Dermis microvascular lymphatic vessel endothelial cell (primary cell): ENCODE results near the gene GPR32. TPM values are rescaled to one million over a fixed set of nuclear protein-coding genes. Genes with fewer than 3 reads are reported as not detected.
"Not testable (repeated sequence)": the region's sequence is repeated elsewhere in the genome, so short reads cannot be mapped to it uniquely, and the experiment has no call there.

ENCODE experiments used
- DNase-seq, 2 donors: peaks; one replicate each; pipeline versions ENCODE4 v3.0.0 to v3.0.0-alpha.2; 2010; ENCODE audit warnings: low read depth in 2 of 2
- total RNA-seq: library from RNA; depleted of rRNA; stranded (reverse); fragments of >200 nt; gene quantifications from 2 replicates; pipeline ENCODE4 v1.2.1, GENCODE V29; 2014

Gene GPR32
- total RNA-seq, 1 donor from 2014 or later = not detected

DNA sequence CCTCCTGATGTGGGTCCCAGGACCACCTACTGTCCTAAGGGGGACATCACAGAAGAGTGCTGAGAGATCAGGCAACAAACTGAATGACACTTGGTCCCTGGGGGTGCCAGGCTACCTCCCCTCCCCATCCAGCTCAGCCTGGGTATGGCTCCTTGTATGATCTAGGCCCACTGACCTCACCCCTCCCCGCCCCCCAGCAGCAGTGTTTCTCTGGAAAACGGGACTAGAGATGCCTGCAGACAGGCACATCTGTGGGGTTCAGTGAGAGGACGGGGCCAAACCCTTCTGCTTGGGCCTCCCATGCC lies 29.2 kb downstream of the GPR32 start:
- DNase-seq = no peak

DNA sequence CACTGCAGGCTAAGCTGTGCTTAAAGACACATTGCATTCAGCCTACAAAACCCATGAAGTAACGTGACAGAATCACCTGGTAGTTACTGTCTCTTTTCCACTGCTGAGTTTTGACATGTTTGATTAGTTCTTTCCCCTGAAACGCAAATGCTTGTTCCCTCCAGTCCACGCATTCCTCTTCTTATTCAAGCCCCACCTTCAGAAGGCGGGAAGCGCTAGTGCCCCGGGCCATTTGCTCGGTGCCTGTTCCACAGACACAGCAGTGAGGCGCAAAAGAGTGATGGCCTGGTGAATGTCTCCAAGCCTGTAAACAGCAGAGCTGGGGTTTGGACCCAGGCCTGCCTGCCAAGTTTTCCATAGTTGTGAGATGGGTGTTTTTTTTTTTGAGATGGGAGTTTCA lies 30.8 kb downstream of the GPR32 start:
- DNase-seq = no peak

DNA sequence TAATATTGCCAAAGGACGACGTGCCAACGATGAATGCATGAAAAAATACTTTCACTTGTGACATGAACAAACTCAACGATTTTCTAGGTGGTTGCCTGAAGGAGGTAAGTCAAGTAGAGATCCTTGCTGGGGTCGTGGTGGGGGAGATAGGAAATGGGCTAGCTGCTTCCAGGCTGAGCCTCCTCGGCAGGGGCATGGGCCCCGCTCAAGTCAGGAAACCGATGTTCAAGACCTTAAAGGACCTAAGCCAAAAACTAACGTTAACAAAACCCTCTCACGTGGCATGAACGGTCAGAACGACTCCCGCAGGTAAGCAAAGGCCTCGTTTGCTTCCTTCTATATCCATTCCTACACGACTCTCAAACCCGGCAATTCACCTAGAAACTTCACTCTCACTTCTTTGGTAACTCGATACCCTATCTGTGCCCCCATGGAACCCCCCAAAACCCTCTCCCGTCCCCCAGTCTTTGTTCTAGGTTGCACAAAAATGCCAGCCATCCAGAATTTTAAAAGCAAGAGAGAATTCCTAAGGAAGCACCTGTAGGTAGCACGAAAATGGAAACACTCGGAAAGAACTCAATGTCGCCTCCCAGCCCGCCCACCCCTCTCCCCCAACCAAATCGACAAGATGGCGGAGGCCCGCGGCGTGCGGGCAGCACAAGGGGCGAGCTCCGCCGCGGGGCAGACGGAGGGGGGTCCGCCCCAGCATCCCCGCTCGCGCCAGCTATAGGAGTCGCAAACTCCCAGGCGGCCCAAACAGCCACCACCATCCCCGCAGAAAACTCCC lies 33.6 kb downstream of the GPR32 start:
- peak in 1 of 2 donors; percentile 39 for DNase-seq

DNA sequence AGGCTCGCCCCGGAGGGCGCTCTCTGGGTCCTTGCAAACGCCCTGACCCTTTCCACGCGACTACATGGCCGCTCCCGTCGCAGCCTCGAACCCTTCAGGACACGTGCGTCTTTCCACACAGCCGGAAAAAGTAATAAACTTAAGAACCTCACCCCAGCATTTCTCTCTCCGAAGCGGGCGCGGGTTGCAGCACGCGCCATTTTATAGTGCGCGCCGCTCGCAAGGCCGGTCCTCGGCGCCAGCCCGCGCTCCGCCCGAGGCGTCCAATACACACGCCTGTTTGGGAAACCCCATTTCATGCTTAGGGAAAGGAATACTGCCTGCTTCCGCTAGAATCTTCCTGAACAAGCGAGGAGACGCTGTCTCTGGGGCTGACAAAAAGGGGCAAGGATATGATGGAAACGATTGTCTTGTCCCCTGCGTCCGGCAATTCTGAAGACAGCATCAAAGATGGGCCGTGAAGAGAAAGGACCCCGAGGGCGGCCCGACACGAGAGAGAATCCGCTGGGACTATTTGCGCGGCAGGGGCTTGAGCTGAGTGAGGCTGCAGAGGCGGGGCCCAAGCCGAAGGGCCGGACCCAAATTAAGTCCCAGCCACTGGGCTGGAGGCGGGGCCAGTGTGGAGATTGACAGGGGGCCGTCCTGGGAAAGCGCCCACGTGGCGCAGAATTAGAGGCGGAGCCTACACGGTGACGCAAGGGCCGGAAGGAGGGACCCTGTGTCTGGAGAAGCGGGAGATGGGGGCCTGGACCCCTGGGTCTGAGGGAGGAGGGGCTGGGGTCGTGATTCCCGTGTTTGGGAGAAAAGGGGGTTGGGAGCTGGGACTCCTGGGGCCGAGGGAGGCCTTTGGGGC lies 34.4 kb downstream of the GPR32 start:
- DNase-seq = peak; percentile 97 to 99

DNA sequence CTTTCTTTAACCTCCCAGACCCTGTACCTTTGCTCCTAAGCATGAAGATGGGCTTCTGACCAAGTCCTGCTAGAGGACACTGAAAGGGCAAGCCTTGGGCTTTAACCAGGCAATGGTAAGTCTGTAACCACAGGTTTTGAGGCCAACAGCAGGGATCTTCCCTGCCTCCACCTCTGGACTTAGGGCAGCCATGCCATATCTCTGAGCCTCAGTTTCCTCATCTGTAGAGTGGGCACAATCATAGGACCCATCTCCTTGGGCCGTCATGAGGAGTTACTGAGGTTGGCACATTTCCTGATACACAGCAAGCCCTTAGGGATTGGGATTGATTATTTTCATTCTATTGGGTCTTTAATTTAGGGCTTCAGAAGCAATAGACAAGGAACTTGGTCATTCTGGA lies 38.6 kb downstream of the GPR32 start:
- DNase-seq = no peak

DNA sequence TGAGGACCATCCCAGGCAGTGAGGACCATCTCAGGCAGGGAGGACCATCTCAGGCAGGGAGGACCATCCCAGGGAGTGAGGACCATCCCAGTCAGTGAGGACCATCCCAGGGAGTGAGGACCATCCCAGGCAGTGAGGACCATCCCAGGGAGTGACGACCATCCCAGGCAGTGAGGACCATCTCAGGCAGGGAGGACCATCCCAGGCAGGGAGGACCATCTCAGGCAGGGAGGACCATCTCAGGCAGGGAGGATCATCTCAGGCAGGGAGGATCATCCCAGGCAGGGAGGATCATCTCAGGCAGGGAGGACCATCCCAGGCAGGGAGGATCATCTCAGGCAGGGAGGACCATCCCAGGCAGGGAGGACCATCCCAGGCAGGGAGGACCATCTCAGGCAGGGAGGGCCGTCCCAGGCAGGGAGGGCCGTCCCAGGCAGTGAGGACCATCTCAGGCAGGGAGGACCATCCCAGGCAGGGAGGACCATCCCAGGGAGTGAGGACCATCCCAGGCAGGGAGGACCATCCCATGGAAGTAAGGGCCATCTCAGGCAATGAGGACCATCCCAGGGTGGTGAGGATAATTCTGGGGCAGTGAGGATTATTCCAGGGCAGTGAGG lies 41.5 kb downstream of the GPR32 start:
- not testable (repeated sequence) for DNase-seq

DNA sequence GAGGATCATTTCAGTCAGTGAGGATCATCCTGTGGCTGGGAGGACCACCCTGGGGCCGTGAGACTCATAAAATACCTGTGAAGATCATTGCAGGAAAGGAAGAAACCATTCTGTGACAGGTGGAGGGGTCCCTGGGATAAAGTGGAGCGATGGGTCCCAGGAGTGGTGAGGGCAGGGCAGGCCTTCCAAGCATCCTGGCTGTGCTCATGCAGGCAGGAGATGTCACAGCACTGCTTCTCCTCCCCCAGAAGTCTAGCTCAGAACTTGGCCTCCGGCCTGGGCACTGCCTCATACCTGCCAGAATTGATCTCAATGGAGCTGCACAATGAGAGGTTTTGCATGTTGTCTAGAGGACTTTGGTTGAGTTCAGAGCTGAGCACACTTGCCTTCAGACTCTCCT lies 42.2 kb downstream of the GPR32 start:
- no peak for DNase-seq

DNA sequence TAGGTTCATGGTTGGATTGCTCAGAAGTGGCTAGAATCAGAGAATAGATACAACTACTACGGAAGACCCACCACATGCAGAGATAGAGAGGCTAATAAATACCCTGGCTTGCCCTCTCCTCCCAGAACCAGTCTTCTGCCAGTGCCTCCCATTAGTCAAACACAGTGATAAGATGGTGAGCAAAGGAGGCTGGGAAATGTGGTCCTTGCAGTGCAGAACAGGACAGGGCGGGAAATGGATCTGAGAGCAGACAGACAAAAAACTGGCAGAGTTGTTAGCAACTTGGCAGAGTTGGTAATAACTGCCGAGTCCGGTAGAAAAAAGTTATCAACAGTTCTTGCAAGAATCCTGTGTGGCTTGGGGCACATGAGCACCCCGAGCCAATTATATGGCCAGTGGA lies 44.6 kb downstream of the GPR32 start:
- DNase-seq = no peak

DNA sequence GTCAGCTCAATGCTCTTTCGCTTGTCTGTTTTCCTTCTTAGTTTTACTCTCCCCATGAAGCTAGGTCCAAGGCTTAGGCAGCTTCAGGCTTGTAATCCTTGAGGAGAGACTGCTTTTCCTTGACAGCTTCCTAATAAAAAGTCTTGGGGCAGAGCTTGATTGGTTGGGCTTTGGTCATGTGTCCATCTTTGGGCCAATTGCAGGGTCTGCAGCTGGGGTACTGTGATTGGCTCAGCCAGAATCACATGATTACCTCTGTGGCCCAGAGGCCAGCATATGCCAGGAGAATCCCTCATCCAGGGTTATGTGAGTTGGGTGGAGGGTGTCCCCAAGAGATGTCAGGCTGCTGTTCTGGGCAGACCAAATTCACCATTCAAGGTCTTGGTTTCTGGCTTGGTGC lies 45.2 kb downstream of the GPR32 start:
- no peak for DNase-seq

DNA sequence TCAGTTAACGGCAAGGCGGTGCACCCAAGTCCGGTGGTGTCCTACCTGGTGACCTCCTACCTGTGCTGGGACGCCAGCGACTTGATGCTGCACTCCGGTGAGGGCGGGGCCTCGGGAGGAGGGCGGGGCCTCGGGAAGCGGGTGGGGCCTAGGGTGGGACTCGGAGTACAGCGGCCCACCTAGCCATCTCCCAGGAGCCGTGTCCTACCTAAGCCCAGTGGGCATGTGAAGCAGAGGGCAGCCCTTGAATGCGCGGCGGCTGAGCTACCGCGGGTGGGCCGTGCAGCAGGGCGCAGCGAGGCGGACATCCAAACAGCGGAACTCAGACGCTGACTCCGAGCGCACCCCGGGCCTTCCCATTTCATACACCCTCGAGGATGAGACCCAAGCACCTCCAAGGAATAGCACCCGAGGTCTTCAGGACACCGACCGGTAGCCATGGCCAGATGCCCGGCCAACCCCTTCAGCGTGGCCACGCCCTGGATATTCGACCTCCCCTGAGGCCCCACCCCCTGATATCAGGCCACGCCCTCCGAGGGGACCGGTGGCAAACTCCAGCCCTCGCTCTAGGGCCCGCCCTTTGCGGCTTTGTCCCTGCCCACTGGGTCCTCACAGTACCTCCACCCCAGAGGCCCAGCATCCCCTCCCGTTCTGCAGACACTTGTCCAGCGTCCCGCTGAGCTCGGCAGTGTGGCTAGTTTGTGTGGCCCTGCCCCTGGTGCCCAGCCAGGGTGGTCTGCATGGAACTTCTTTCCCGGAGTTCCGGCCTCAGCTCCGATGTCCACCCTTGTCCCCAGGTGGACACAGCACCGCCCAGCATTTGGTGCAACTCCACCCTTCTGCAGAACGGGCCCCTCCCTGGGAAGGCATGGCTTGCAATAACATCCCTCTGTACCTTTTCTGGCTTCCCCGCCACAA lies 47.9 kb downstream of the GPR32 start:
- peak in 1 of 2 donors; percentile 23 for DNase-seq

DNA sequence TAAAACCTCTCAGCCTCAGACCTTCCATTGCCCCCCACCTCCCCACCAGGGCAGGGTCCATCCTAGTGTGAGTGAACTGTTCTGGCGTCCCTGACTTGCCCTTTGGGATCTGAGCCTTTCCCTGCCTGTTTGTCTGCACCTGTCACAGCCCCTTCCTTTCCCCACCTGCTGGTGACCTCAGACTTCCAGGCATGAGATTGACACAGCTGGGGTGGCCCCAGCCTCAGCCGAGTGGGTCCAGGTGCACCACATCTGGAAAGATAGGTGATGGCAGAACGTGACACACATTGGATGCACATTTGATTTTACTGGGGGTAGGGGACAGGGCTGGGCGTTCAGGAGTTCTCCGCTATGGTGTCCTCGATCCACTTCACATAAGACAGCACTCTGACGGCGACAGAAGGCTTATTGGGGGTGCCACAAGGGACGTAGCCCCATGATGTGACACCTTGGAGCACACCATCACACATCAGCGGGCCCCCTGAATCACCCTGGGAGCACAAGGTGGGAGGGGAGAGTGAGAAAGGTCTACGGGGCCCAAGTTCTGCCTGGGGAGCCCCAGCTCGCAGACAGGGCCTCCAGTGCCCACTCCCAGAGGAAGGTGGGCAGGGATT lies 48.7 kb downstream of the GPR32 start:
- no peak for DNase-seq

DNA sequence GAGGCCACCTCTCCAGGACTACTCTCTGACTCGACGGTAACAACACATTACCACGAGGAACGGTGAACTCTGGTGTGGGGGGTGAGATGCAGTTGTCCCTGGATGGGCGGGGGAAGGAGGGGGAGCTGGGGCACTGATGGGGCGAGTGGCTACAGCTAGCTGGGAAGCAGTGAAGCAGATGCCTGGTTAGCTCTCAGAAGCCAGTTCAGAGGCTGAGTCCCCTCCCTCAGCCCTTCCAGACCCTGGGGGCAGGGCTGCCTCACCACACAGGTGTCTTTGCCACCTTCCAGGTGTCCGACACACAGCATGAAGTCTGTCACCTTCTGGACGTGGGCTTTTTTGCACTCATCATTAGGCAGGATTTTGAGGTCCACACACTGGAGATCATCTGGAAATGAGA lies 49.4 kb downstream of the GPR32 start:
- DNase-seq = no peak

DNA sequence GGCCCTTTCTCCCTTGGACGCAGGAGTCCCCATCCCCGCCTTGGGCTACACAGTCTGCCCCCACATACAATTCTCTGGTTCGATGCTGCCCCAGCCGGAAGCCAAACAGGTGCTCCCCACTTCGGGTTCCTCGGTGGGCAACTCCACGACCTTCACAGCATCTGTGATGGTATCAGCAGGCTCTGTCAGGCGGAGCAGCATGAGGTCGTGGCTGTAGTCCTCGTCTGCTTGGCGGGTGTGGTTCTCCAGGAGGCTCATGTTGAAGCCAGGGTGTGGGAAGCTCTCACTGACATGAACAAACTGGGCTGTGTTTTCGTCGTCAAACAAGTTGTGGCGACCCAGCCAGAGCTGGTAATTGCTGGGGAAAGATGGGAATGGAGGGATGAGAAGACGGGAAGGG lies 49.8 kb downstream of the GPR32 start:
- no peak for DNase-seq

DNA sequence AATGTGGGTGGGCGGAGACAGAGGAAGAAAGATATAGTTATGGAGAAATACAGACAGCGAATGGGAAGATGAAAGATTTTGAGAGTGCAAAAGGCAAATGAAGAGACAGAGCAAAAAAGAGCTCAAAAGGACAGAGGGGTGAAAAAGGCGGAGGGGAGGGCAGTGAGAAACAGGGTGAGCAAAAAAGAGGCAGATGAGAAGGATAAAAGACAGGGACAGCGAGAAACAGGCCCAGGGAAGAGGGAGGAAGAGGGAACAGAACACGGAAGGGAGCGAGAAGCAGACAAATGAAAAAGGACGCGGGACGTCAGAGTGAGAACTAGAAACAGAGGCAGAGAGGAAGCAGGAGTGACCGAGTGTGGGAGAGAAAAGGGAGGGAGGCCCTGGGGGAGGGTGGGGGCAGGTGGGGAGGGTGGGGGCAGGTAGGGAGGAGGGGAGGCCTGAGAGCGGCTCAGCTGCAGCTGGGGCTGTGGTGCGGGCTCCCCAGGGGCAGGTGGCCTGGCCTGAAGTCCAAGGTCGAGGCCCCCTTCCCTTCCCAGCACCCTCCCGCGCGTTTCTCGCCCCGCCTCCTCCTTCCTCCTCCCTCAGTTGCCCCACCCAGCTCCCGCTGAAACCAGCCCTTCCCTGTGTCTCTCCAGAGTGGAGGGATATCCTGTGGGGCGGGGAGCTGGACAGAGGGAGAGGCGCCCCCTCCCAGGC lies 50.4 kb downstream of the GPR32 start:
- DNase-seq = no peak

DNA sequence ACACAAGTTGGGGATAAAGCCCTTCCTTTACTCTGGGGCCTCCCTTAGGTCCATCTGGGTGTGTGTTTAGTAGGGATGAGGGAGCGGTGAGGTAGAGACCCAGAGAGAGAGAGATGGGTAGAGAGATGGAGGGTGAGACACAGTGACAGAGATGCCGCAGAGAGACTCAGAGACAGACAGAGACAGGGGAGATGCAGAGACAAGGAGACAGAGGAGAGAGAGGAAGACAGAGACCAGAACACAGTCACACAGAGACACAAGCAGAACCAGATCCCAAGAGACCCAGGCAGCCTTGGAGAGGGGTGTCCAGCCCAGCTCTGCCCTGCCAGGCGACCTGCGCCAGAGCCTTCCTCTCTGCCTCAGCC lies 51.0 kb downstream of the GPR32 start:
- no peak for DNase-seq

Other genes starting within 250 kb of the GPR32 start
- gene LRRC4B, start 202.0 kb upstream of the GPR32 start, total RNA-seq = 0.13 TPM in 1 of 2 replicates, not detected in the other
- under 0.01 TPM in 1 of 2 replicates, not detected in the other for gene SYT3, start 130.6 kb upstream of the GPR32 start, total RNA-seq
- 0.89 TPM in 1 of 2 replicates, not detected in the other for gene C19orf81, start 121.0 kb upstream of the GPR32 start, total RNA-seq
- gene SHANK1, start 50.7 kb upstream of the GPR32 start, total RNA-seq = under 0.01 and 0.13 TPM in 2 replicates
- gene CLEC11A, start 47.1 kb upstream of the GPR32 start, total RNA-seq = 1.3 and 2.1 TPM in 2 replicates
- not detected in 2 replicates for gene ACP4, start 20.0 kb downstream of the GPR32 start, total RNA-seq
- gene KLK1, start 53.3 kb downstream of the GPR32 start, total RNA-seq = not detected in 2 replicates
- not detected in 2 replicates for gene KLK15, start 63.1 kb downstream of the GPR32 start, total RNA-seq
- gene KLK3, start 84.5 kb downstream of the GPR32 start, total RNA-seq = not detected in 2 replicates
- not detected in 2 replicates for gene KLK2, start 103.0 kb downstream of the GPR32 start, total RNA-seq
- not detected in 2 replicates for gene KLK4, start 140.9 kb downstream of the GPR32 start, total RNA-seq
- gene KLK5, start 182.6 kb downstream of the GPR32 start, total RNA-seq = not detected in 2 replicates
- not detected in 2 replicates for gene KLK6, start 199.1 kb downstream of the GPR32 start, total RNA-seq
- not detected in 2 replicates for gene KLK7, start 213.5 kb downstream of the GPR32 start, total RNA-seq
- gene KLK8, start 231.1 kb downstream of the GPR32 start, total RNA-seq = not detected in 2 replicates
- gene KLK10, start 249.2 kb downstream of the GPR32 start, total RNA-seq = 0.13 TPM in 1 of 2 replicates, not detected in the other